ENCODE measurements around the gene ARSI. TPM values are rescaled to one million over a fixed set of nuclear protein-coding genes. Genes with fewer than 3 reads are reported as not detected.

ARSI gene
- total RNA-seq, 1 donor from 2014 or later: 0.51 TPM

DNA sequence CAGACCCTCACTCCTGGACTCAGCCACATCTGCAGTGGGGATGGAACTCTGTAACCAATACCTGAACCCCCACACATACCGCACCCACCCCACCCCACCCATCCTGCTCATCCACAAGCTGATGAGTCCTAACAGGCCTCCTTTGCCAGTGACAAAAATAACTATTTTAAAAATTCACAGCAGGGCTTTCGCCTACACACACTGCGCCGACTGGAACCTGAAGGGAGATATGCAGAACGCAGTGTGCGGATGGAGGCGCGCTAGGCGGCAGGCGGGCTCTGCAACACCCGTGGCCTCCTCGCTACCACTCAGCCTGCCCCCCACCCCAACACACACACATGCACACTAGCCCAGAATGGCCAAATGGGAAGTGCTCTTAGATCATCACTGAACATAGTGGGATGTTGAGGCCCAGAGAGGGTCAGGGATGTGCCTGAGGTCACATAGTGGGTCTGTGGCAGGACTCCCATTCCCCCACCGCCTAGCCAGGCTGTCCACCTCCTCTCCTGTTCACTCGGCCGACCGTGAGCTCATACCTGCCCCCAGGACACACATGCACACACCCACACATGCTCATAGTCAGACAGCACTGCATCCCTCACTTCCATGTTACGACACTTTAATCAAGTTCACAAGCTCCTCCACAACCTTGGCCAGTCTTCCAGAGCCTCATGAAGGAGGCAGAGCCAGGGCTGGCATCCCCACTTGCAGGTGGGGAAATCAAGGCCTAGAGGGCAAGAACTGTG, 6.8 kb downstream of the ARSI start:
- no peak for DNase-seq (ENCODE audit: low read depth, low spot score)
- H3K4me1 Mint-ChIP-seq: peaks cover 5% of the 10 kb centered on the region
- no peaks in the 10 kb centered on the region for H3K9me3 Mint-ChIP-seq
- H3K27me3 Mint-ChIP-seq (ENCODE audit: low read depth): peaks cover 12% of the 10 kb centered on the region
- no peak overlapping the region for H3K27ac Mint-ChIP-seq (ENCODE audit: unreplicated experiment)
- H3K4me3 Mint-ChIP-seq: no peak overlapping the region
- no peaks in the 10 kb centered on the region for H3K36me3 Mint-ChIP-seq (ENCODE audit: low read depth)
- TF ChIP-seq, protein P1, sequence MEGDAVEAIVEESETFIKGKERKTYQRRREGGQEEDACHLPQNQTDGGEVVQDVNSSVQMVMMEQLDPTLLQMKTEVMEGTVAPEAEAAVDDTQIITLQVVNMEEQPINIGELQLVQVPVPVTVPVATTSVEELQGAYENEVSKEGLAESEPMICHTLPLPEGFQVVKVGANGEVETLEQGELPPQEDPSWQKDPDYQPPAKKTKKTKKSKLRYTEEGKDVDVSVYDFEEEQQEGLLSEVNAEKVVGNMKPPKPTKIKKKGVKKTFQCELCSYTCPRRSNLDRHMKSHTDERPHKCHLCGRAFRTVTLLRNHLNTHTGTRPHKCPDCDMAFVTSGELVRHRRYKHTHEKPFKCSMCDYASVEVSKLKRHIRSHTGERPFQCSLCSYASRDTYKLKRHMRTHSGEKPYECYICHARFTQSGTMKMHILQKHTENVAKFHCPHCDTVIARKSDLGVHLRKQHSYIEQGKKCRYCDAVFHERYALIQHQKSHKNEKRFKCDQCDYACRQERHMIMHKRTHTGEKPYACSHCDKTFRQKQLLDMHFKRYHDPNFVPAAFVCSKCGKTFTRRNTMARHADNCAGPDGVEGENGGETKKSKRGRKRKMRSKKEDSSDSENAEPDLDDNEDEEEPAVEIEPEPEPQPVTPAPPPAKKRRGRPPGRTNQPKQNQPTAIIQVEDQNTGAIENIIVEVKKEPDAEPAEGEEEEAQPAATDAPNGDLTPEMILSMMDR (conservative IDR thresholded peaks at IDR 0.05): no peak

DNA sequence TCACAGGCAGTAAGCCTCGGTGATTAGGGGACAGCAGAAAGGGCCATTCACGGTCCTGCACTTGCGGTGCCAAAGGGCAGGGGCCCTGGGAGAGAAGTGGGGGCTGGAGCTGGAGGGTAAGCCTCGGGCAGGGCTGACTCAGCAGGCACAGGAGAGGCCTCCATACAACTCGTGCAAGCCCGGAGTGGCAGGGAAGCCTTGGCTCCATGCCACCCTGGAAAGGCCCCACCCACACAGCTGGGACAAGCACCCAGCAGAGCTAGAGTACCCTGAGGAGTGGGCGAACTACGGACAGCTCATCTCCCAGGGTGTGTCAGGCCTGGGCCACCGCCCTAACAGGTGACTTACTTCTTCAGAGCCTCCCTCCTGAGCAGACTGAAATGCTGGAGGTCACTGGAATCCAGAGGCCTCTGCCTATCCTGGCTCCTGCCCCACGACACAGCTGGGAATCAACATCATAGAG, 7.5 kb downstream of the ARSI start:
- H3K27me3 Mint-ChIP-seq (ENCODE audit: low read depth): peaks cover 5% of the 10 kb centered on the region
- H3K36me3 Mint-ChIP-seq (ENCODE audit: low read depth): no peaks in the 10 kb centered on the region
- no peaks in the 10 kb centered on the region for H3K9me3 Mint-ChIP-seq
- H3K4me3 Mint-ChIP-seq: no peak overlapping the region
- H3K27ac Mint-ChIP-seq (ENCODE audit: unreplicated experiment): no peak overlapping the region
- peaks cover 8% of the 10 kb centered on the region for H3K4me1 Mint-ChIP-seq
- DNase-seq (ENCODE audit: low read depth, low spot score): no peak
- TF ChIP-seq, protein P1 (conservative IDR thresholded peaks at IDR 0.05): no peak

DNA sequence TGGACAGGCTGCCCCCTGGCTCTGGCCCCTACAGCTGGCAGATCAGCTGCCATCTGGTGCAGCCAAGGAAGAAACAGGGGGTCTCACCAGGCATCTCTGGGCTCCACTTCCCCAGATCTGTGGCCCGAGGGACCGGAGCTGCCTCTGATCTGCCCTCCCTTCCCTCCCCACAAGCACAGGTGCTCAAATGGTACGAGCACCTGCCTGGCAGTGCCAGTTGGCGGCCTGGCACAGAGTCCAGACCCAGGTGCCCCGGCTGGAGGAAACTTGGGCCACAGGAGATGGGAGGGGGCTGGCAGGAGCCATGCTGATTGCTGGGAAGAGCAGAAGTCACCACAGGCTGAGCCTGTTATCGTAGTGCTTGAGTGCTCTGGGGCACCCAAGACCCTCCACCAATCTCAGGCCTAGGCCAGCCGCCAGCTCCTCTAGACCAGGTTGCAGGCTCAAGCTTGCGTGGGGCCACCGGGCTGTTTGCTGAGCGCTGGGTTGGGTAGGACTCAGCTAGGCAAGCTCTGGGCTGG, 8.1 kb downstream of the ARSI start:
- H3K4me3 Mint-ChIP-seq: no peak overlapping the region
- no peak for DNase-seq (ENCODE audit: low read depth, low spot score)
- no peaks in the 10 kb centered on the region for H3K27me3 Mint-ChIP-seq (ENCODE audit: low read depth)
- TF ChIP-seq, protein P1 (conservative IDR thresholded peaks at IDR 0.05): no peak
- H3K9me3 Mint-ChIP-seq: no peaks in the 10 kb centered on the region
- H3K4me1 Mint-ChIP-seq: peaks cover 14% of the 10 kb centered on the region
- H3K36me3 Mint-ChIP-seq (ENCODE audit: low read depth): no peaks in the 10 kb centered on the region
- H3K27ac Mint-ChIP-seq (ENCODE audit: unreplicated experiment): no peak overlapping the region

DNA sequence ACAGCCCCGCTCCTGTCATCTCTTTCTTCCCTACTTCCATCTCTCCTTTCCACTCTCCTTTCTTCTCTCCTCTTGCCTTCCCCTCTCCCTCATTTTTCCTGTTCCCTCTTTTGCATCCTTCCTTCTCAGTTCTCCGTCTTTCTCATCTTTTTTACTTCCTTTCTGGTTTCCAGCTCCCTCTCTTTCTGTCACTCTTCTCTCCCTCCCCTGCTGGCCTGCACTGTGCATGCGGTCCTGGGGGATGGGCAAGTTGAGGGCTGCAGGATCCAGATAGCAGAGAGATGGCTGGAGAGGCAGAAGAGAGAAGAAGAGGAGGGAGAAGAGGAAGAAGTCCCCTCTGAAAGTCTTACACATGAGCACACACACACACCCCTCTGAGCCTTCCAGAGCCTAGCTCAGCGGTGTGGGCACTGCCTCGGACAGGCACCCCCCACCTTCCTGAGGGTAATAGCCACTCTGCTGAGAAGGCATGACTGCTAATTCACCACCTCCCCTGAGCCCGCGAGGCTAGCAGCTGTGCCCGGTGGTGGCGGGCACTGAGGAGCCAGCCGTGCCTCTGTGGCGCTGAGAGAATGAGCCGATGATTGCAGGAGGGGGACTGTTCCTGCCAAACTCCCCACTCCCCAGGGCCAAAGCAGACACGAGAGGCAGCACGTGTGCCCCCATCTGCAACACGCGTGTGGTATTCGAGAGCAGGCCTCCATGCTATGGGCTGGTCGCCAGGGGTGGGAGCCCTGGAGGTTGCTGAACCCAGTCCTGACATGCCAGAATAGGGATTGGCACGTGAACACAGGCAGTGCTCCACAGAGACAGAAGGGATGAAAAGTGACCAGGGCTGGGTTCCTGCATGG, 9.4 kb downstream of the ARSI start:
- TF ChIP-seq, protein P1 (conservative IDR thresholded peaks at IDR 0.05): no peak
- Mint-ChIP-seq H3K9me3 (no peaks in the 10 kb centered on the region), H3K4me3 (no peak overlapping the region), H3K4me1 (peaks cover 27% of the 10 kb centered on the region), H3K36me3 (ENCODE audit: low read depth) (no peaks in the 10 kb centered on the region), H3K27me3 (ENCODE audit: low read depth) (no peaks in the 10 kb centered on the region), H3K27ac (ENCODE audit: unreplicated experiment) (peak overlapping the region; percentile 9)
- no peak for DNase-seq (ENCODE audit: low read depth, low spot score)

DNA sequence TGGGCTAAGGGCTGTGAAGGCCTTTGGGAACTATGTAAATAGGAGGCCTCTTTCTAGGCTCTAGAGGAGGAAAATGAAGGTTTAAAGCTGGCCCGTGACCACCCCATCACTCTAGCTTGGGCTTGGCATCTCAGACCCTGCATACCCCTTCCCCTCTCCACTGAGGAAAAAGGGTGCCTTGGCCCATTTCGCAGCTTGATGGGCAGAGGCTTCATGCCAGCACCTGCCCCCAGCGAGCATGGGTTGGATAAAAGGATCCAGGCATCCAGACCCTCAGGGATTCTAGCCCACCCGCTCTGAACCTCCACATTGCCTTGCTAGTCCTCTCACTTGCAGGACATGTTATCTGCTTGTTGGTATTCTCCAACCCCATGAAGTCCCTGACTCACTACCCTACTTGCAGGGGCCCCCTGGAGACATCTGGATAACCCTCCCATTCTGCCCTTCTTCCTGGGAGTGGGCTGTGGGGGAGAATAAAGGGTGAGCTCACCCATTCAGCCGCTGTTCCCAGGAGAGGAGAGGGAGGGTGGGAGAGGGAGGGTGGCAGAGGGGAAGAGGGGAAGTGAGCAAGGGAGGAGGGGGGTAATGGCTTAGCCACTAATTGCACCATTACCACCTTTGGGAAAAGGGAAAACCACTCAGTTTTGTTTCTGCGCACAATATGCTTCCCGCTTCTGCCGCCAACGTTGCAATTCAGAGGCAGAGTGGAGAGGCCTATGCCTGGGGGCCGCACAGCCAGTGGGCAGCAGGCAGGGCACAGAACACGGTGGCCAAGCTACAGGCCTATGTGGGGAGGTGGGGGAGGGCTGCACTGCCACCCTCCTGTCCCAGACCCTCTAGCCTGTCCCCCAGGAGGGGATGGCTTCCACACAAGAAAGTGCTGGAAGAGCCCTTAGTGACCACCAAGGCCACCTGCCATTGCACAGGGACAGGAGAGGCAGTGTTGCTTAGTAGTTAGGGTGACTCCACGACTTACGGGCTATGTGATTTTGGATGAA, 11.0 kb downstream of the ARSI start:
- TF ChIP-seq, protein P1 (conservative IDR thresholded peaks at IDR 0.05): no peak
- DNase-seq (ENCODE audit: low read depth, low spot score): no peak
- H3K27me3 Mint-ChIP-seq (ENCODE audit: low read depth): no peaks in the 10 kb centered on the region

More for the DNA sequence above, 11.0 kb downstream of the ARSI start:
- peaks cover 31% of the 10 kb centered on the region for H3K4me1 Mint-ChIP-seq
- H3K27ac Mint-ChIP-seq (ENCODE audit: unreplicated experiment): no peak overlapping the region
- H3K9me3 Mint-ChIP-seq: no peaks in the 10 kb centered on the region
- H3K4me3 Mint-ChIP-seq: no peak overlapping the region
- no peaks in the 10 kb centered on the region for H3K36me3 Mint-ChIP-seq (ENCODE audit: low read depth)
